ENCODE results near the gene COMMD9.

Gene COMMD9

GRCh38 chr11:36311926-36312595 is 22.8 kb upstream of the COMMD9 start:
- Histone ChIP-seq H2AFZ (no peak overlapping the region), H3K79me2 (no peaks in the 10 kb centered on the region), H3K27me3 (ENCODE audit: control insufficient read depth, insufficient read depth, low read length) (no peaks in the 10 kb centered on the region), H3K27ac (no peak overlapping the region), H3K4me1 (no peaks in the 10 kb centered on the region), H3K4me3 (ENCODE audit: low read depth, low read length) (no peak overlapping the region), H3K9ac (no peak overlapping the region), H3K9me3 (ENCODE audit: control insufficient read depth, low read length) (no peaks in the 10 kb centered on the region), H3K36me3 (ENCODE audit: control insufficient read depth, insufficient read depth, low read length) (no peaks in the 10 kb centered on the region), H3K4me2 (ENCODE audit: low read length) (no peak overlapping the region)
- no peak for TF ChIP-seq CTCF (IDR thresholded peaks at IDR 0.05)

DNA sequence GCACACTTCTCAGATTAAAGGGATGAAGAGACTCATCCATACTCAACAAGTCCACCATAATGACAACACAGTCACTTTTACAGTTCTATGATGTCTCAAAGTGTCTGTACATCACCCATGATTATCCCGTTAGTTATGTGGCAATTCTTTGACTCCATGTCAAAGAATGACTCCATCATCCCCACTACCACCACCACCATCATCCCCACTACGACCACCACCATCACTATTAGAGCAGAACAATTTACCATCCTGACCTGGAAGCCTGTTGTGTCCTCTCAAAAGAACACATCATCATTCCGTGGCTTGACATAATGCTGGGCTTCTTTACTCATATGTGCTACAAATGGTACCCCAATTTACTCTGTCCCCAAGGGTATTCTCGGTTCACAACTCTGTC is 20.6 kb upstream of the COMMD9 start:
- no peak overlapping the region for H3K27ac ChIP-seq
- no peaks in the 10 kb centered on the region for H3K9me3 ChIP-seq (ENCODE audit: control insufficient read depth, low read length)
- H3K36me3 ChIP-seq (ENCODE audit: control insufficient read depth, insufficient read depth, low read length) = no peaks in the 10 kb centered on the region
- no peak overlapping the region for H3K4me2 ChIP-seq (ENCODE audit: low read length)
- H3K27me3 ChIP-seq (ENCODE audit: control insufficient read depth, insufficient read depth, low read length) = no peaks in the 10 kb centered on the region
- H3K4me1 ChIP-seq = no peaks in the 10 kb centered on the region
- H3K79me2 ChIP-seq = no peaks in the 10 kb centered on the region
- TF ChIP-seq CTCF (IDR thresholded peaks at IDR 0.05) = no peak
- H3K4me3 ChIP-seq (ENCODE audit: low read depth, low read length) = no peak overlapping the region
- no peak overlapping the region for H3K9ac ChIP-seq
- no peak overlapping the region for H2AFZ ChIP-seq

DNA sequence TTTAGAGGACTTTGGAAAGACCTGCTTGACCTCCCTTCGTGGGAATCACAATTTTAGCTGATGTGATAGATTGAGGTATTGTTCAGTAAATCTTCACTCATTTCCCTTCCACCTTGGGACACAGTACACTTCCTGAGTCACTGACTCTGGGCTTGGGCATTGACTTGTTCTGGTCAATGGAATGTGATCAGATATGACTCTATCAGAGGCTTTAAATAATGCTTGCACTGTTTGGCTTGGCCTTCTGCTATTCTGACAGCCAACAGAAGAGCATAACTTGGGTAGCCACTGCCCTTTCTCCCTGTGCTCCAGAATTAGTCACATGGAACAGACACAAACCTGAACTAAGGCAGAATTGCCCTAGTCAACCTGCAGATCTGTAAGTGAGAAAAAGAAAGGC is 19.4 kb upstream of the COMMD9 start:
- Histone ChIP-seq H3K9me3 (ENCODE audit: control insufficient read depth, low read length) (no peaks in the 10 kb centered on the region), H3K27ac (no peak overlapping the region), H3K4me1 (no peaks in the 10 kb centered on the region), H3K4me2 (ENCODE audit: low read length) (no peak overlapping the region), H3K4me3 (ENCODE audit: low read depth, low read length) (no peak overlapping the region), H3K79me2 (no peaks in the 10 kb centered on the region), H3K27me3 (ENCODE audit: control insufficient read depth, insufficient read depth, low read length) (no peaks in the 10 kb centered on the region), H3K36me3 (ENCODE audit: control insufficient read depth, insufficient read depth, low read length) (no peaks in the 10 kb centered on the region), H2AFZ (no peak overlapping the region), H3K9ac (no peak overlapping the region)
- no peak for TF ChIP-seq CTCF (IDR thresholded peaks at IDR 0.05)

DNA sequence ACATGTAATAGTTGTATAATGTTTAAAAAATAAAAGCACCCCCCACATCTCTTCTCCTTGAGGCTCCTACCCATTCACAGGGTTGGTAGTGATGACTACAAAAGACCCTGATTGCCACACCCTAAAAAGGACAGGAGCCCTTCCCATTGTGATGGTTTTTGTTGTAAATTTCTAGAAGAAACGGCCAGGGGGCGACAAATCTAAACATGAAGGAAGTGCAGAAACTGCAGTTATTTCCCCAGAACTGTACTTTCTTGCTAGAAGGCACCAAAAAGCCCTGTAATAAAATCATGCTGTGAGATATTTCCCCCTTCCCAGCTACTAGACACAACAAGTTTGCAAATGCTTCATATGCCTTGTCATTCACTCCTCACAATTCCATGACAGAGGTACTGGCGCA is 17.7 kb upstream of the COMMD9 start:
- H3K27me3 ChIP-seq (ENCODE audit: control insufficient read depth, insufficient read depth, low read length) = no peaks in the 10 kb centered on the region
- no peaks in the 10 kb centered on the region for H3K36me3 ChIP-seq (ENCODE audit: control insufficient read depth, insufficient read depth, low read length)
- no peak overlapping the region for H3K27ac ChIP-seq
- no peak overlapping the region for H2AFZ ChIP-seq
- TF ChIP-seq CTCF (IDR thresholded peaks at IDR 0.05) = no peak
- no peak overlapping the region for H3K4me3 ChIP-seq (ENCODE audit: low read depth, low read length)
- no peaks in the 10 kb centered on the region for H3K4me1 ChIP-seq
- H3K9ac ChIP-seq = no peak overlapping the region
- no peaks in the 10 kb centered on the region for H3K9me3 ChIP-seq (ENCODE audit: control insufficient read depth, low read length)
- no peaks in the 10 kb centered on the region for H3K79me2 ChIP-seq
- H3K4me2 ChIP-seq (ENCODE audit: low read length) = no peak overlapping the region

DNA sequence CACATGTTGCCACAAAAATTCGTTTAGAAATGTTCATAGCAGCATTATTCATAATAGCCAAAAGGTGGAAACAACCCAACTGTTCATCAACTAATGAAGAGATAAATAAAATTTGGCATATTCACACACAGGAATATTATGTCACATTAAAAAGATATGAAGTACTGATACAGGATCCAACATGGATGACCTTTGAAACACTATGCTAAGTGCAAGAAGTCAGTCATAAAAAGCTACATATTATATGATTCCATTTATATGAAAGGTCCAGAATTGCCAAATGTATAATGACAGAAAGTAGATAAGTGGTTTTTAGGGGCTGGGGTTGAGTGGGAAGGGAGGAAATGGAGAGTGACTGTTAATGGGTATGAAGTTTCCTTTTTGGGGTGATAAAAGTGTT is 15.8 kb upstream of the COMMD9 start:
- no peak for TF ChIP-seq CTCF (IDR thresholded peaks at IDR 0.05)

More for the DNA sequence above, 15.8 kb upstream of the COMMD9 start:
- no peak overlapping the region for H2AFZ ChIP-seq
- no peak overlapping the region for H3K27ac ChIP-seq
- no peak overlapping the region for H3K9ac ChIP-seq
- H3K79me2 ChIP-seq = no peaks in the 10 kb centered on the region
- no peaks in the 10 kb centered on the region for H3K36me3 ChIP-seq (ENCODE audit: control insufficient read depth, insufficient read depth, low read length)
- no peak overlapping the region for H3K4me3 ChIP-seq (ENCODE audit: low read depth, low read length)
- H3K4me2 ChIP-seq (ENCODE audit: low read length) = no peak overlapping the region
- no peaks in the 10 kb centered on the region for H3K4me1 ChIP-seq
- no peaks in the 10 kb centered on the region for H3K9me3 ChIP-seq (ENCODE audit: control insufficient read depth, low read length)
- no peaks in the 10 kb centered on the region for H3K27me3 ChIP-seq (ENCODE audit: control insufficient read depth, insufficient read depth, low read length)

All from parathyroid adenoma (tissue), 2 donors.